Omental fat pad (tissue), 4 donors: ENCODE data around the gene PITPNC1. TPM values are rescaled to one million over a fixed set of nuclear protein-coding genes. Genes with fewer than 3 reads are reported as not detected.

ENCODE experiments used
- ATAC-seq: fragments of 150-250 bp; one replicate; pipeline ENCODE4 v1.9.1; 2016; ENCODE audit warnings: mild to moderate bottlenecking, moderate library complexity; ENCODE audit not compliant: low FRiP score
- DNase-seq: peaks from one replicate; pipeline ENCODE4 v3.0.0-alpha.2; 2019; ENCODE audit warnings: low spot score
- CTCF ChIP-seq, 3 donors: fragments of 450-650 bp; IDR thresholded peaks; one replicate each; pipeline ENCODE4 v1.5.1; 2016 to 2017; ENCODE audit warnings: antibody characterized with exemption in 3 of 3, mild to moderate bottlenecking in 3 of 3, moderate library complexity in 2 of 3
- total RNA-seq, 4 donors: library from RNA; depleted of rRNA; stranded (reverse); fragments of >200 nt; gene quantifications; one replicate each; pipeline ENCODE4 v1.1.0, GENCODE V29; 2016

The PITPNC1 gene
- total RNA-seq, 4 donors from 2014 or later, result 22.6 to 53.4 (median 35.0) TPM

DNA sequence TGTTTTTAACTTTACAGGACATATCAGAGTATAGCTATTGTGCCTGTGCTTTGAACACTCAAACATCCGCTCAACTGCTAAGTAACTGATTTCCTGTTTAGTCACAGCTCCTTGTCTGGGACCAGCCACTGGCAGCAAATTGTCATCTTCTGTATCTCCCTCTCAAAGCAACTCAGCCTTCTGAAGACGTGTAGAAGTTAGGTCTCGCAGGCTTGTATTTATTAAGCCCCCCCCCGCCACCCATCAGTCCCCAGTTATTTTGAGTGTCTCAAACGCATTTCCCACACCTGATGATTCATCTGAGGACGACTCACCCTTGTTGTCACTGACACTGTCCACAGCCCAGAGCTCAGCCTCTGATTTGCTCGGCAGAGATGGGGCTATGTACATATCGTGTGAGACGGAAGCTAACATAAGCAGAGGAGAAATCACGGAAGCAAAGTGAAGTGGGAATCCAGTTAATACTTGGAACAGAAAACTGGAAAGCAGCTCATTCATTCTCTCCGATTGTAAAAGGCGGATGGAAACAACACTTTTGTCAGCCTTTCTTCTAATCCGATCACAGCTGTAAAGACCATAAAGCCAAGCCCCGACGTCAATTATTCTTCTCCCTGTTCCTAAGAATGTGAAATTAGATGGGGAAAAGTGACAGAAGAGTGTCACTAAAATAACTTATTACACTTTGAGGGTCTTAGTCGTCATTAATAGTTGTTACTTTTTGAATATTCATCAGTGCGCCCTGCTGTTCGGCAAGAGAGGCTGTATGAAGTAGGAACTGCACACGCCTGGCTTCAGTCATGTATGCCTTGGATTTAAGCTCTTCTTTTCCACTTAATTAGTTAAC lies 64.2 kb downstream of the PITPNC1 start:
- peak; percentile 46 for ATAC-seq
- no peak for TF ChIP-seq CTCF (IDR thresholded peaks at IDR 0.05)
- no peak for DNase-seq

DNA sequence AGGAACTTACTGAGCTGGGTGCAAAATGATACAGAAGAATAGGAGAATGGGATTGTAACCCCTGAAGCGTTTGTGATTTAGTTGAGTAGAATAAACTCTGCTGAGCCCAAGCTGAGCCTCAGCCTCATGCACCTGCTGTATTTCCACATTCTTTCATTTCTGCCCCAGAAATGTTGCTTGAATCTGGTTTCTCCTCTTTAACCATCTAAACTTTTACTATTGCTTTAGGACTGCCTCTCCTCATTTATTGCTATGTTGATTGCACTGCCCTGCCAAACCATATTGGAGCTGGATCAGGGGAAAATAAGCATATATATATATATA lies 64.8 kb downstream of the PITPNC1 start:
- TF ChIP-seq CTCF (IDR thresholded peaks at IDR 0.05), result no peak
- ATAC-seq, result no peak
- DNase-seq, result no peak

- DNase-seq, result no peak
- ATAC-seq, result no peak
- TF ChIP-seq CTCF (IDR thresholded peaks at IDR 0.05), result no peak
These were observed 65.9 kb downstream of the PITPNC1 start for GRCh38 chr17:67442787-67443624.

GRCh38 chr17:67443931-67444595 lies 67.0 kb downstream of the PITPNC1 start:
- no peak for TF ChIP-seq CTCF (IDR thresholded peaks at IDR 0.05)
- no peak for ATAC-seq
- DNase-seq, result no peak

DNA sequence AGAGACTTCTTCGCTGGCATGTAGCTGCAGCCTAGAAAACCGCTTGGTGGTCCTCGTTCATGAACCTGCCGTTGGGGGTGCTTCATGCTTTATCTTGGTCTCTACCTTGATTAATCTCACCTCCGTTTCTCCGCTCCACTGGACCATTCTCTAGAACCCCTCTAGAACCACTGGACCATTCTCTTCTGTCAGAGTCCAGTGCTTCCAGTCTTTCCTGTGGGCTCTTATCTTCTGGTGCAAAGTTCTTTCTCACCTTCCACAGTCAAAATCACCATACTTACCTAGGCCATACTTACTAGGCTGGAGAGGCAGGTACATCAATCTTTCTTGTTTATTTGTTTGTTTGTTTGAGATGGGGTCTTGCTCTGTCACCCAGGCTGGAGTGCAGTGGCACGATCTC lies 71.4 kb downstream of the PITPNC1 start:
- no peak for TF ChIP-seq CTCF (IDR thresholded peaks at IDR 0.05)
- ATAC-seq, result no peak
- DNase-seq, result no peak

DNA sequence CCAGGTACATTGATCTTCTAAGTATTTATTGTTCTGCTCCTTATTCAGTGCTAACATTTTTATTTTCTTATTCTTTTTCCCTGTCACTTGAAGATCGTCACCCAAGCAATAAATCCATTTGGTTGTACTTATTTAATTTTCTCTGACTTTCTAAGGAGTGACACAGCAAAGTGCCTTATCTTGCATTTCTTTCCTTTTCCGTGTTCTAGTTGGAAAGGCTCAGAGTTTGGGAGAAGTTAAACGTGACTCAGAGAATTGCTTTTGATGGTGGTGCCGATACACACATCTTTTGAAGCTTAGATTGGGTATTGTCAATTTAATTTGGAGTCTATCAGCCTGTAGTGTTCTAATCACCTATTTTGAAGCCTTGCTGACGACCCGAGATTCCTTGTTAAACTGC lies 72.0 kb downstream of the PITPNC1 start:
- ATAC-seq (no peak), DNase-seq (no peak)
- no peak for TF ChIP-seq CTCF (IDR thresholded peaks at IDR 0.05)
